ENCODE results near the gene ERLIN1.

Gene ERLIN1

DNA sequence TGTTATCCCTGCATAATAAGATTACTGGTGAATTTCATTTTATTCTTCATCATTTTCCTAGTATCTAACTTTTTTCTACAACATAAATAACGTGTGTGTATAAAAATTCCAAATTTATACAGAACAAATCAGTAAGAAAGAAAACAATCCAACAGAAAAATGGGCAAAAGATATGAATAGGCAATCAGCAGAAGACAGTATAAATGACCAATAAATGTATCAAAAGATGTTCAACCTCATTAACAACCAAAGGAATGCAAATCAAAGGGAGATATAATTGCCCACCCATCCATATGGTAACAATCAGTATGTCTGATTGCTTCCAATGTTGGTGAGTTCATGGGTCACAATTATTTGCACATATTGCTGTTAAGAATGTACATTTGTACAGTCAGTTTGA, 13.5 kb downstream of the ERLIN1 start:
- DNase-seq (ENCODE audit: low read depth in 2 of 2), result no peak

DNA sequence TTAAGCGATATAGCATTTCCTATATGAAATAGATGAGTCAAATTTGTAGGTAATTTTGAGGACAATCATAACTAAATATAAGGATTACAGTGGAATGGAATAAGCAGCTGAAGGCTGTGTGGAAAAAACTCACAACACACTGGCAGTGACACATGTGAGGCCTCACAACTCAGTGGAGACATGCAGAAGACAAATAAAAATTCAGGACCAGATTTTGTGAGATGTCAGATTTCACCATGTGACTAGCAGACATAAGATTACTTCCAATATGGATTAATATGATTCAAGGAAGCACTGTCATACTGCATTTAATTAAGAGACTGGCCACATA, 17.6 kb downstream of the ERLIN1 start:
- no peak for DNase-seq (ENCODE audit: low read depth in 2 of 2)

DNA sequence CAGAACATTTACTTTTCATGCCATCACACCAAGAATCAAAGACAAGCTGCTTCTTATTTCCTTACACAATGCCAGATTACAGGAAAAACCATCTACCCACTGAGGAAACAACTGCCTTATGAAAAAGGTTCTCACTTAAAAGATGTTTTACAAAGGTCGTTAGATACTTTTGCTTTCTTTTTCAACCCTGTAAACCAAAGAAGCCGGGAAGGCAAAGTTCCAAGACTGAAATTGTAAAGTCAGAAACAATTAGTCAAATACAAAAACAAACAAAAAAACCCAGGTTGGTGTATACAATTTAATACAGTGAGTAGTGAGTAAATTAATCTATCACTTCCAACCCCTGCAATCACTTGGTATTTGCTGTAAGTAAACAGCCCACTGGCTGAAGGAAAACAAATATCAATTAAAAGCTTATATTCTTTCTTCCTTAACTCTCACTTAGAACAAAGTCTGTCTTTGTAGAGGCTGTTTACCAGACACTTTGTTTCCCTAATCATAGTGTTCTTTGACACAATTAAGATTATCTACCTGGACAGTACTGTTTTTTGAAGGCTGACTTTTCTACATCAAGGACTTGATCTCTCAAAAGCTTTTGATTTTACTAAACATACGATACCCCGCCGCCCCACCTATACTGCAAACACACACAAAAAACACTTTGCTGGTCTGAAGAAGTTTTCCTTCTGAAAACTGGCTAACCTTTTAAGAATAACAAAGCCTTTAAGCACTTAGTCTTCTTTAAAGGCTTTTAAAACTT, 18.1 kb downstream of the ERLIN1 start:
- DNase-seq (ENCODE audit: low read depth in 2 of 2), result no peak

DNA sequence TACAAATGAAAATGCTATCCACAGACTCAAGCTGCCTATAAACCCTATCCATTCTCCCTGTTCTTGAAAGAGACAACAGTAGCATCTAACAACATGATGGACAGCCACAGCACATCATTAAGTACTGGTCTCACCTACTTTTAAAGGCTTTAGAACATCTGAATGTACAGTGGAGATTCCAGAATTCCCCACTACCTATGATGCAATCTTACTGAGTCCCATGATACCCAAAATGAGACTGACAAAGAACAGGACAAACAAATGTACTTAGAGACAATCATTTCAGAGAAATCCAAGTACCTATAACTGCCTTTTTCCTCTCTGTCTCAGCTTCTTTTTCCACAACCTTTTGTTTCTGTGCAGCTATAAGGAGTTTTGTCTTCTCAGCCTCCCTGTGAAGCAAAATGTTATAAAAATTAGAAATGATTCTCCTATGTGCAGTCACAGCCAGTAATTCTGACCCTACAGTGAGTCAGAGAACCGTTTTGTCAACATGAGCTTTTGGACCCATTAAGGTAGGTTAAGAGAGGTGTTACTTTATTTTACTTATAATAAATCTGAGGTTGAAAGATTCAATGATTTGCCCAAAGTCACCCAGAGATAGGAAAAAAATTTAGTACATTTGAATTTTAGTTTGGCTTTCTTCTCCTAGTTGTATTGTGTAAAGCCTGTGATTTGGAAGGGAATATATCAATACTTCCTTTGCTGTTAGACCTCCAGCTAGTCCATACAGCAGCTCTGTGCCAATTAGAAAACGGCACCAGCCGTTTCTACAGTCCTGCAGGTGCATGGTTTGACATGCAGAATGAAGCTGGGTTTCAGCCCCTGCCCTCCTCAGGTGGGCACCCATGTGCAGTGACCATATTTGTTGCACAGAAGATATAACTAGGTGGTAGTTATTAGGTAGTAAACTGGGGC, 21.9 kb downstream of the ERLIN1 start:
- no peak for DNase-seq (ENCODE audit: low read depth in 2 of 2)

DNA sequence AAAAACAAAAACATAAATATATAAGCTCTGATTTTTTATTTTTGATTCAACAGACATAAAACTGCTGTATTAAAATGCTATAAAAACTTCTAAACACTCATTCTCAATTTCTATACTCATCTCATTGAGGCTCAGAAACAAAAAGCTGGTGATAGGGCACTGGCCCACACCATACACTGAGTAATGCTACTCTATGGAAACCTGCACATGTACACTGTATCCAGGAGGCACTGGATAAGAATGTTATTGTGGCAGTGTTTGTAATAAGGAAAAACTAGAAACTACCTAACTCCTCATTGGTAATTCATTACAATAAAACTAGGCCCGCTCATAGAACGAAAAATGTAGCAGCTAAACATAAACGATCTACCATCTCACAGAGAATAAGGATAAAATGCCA, 23.1 kb downstream of the ERLIN1 start:
- no peak for DNase-seq (ENCODE audit: low read depth in 2 of 2)

DNA sequence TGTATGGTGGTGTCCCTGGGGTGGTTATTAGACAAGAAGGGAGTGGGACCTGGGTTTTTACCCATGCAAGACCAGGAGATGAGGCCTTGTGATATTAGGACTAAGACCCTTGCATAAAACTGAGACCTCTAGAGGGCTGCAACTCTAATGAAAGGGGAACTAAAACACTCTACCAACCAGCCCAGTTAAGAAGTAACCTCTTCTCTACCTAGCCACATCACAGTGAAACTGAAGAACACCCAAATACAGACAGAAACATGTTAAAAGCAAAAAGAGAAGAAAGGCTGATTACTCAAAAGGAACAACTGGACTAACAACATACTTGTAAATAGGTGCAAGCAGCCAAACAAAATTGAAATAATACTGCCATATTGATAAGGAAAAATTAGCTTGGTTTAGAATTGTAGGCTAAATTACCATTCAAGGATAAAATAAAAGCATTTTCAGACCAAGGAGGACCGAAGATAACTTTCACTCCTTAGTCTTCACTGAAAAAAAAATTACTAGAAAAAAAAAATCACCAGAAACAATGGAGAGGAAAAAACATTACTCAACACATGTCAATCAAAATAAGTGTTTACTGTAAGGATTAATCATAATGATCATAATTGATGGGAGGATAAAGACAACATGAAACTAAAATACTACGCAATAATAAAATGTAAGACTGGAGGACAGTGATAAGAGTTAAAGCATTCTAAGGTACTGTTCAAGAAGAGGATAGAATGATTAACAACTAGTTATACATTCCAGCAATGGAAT, 27.6 kb downstream of the ERLIN1 start:
- DNase-seq (ENCODE audit: low read depth in 2 of 2), result no peak

DNA sequence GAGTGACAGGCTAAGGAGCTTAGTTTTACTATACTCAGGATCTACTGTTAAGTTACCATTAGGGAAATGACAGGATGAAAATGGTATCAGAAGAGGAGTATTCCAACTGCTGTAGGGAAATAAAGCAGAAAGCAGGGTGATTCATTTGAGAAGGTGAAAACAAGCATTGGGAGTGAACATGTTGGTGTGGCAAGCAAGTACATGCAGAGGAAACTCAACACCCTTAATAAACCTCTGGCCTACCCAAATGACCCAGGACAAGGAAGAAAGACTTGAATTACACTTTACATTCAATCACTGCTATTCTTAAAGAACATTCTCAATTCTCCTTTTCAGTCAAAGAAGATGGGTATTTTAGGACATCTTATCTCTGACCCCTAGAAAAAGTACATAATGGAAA, 28.7 kb downstream of the ERLIN1 start:
- DNase-seq (ENCODE audit: low read depth in 2 of 2), result no peak

DNA sequence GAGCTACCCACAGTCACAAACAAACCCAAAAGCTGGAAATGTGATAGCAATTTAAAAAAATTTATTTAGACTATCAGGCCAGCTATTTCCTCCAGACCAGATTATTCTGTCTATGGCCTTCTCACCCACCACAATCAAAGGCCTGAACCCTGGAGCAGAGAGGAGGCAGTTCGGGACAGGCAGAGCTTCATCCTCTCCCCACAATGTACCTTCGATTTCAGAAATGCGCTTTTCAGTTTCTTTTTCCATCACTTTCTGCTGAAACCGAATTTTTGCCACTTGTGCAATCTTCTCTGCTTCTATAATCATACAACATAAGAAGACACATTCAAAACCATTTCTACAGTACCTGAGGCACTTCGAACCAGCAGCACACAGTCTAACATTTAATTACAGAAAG, 29.9 kb downstream of the ERLIN1 start:
- DNase-seq (ENCODE audit: low read depth in 2 of 2), result no peak

DNA sequence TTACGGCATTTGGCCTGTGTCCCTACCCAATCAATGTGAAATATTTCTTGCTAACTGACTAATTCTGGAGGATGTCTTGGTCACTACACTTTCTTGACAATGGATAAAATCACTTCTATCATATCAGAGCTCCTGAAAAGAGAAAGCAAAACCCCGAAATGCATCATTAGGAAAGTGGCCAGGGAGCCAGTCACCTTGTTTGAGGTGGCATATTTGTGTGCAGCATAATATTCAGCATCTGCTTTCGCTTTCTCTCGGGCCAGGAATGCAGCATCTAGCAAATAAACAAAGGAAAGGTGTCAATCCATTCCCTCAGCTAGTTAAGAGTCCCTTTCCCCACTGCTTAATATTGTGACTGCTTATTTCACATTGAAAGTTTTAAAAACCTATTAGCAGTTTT, 31.2 kb downstream of the ERLIN1 start:
- DNase-seq (ENCODE audit: low read depth in 2 of 2), result no peak

DNA sequence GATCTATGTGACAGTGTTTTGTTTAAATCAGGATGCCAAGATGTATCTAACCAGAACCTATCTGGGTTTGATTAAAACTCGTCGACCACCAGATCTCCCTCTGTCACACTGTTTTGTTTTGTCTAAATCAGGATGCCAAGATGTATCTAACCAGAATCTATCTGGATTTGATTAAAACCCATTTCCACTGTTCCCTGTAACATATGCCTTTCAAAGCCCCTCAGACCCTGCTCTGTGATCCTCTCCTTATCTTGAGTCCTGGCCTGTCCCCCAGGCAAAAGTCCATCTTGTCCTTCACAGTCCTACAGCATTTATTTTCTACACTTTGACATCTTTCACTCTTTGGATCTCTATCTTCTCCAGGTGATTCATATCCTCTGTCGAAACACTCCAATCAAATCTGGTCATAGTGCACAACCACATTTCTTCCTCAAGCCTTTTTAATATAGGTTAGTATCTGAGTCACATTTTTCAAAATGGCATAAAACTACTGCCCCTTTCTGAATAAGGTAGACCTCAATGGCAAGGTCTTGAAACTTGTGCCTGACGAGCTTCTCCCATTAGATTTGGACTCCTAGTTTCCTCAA, 32.5 kb downstream of the ERLIN1 start:
- no peak for DNase-seq (ENCODE audit: low read depth in 2 of 2)

DNA sequence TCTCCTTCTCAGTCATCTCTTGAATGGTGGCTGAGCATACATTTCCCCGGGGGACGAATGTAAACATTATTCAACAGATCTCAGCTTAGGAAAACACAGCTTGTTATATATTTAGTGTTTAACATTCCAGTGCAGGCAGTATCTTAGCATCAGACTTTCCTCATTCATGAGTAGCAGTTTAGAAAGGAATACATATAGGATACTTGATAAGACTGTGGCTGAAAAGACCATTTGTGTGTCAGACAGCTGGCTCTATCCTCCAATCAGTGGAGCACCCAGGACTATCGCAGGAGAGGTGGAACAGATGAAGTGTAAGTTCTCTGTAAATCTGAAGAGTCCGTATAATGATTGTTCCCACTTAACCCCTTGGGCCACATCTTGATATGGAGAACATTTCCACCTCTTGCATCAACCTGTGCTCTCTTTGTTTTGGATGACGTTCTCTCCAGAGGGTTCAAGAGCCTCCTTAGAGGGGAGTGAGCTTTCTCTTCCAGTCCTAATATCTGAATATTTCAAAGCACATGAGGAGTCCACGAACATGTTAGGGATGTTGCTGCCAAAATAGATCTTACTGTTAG, 34.0 kb downstream of the ERLIN1 start:
- DNase-seq (ENCODE audit: low read depth in 2 of 2), result no peak

DNA sequence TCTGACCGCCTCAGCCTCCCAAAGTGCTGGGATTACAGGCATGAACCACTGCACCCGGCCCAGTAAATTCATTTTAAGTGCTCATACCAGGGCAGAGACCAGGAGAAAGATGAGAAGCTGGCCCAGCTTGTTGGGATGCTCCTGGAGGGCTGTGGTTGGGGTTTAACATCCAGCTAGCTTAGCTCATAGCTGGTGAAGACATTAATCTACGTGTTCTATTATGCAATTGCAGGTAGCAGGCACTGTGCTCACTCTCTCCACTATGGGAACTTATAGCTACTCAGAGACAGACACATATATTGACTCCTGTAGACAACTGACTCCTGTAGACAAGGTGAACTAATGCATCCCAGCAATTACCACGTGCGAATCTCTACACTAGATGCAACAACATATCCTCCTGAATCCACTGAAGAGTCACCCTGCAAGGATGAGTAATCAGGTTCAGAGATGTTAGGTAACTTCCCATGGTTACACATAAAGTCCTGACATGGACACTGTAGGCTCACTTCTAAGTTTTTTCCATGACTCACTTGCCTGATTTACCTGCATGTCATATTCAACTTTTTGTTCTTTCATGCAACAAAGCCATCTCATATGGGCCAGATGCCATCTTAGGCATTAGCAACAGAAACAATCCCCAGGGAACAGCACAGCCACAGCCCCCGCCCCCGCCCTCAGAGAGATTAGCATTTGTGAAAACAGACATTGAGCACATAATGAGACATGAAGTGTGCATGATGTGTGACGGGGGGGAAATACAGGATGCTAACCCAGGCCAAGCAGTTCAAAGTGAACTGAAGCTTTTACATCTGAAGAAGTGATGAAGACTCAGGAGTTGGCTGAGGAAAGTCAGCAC, 37.2 kb downstream of the ERLIN1 start:
- DNase-seq (ENCODE audit: low read depth in 2 of 2), result no peak

DNA sequence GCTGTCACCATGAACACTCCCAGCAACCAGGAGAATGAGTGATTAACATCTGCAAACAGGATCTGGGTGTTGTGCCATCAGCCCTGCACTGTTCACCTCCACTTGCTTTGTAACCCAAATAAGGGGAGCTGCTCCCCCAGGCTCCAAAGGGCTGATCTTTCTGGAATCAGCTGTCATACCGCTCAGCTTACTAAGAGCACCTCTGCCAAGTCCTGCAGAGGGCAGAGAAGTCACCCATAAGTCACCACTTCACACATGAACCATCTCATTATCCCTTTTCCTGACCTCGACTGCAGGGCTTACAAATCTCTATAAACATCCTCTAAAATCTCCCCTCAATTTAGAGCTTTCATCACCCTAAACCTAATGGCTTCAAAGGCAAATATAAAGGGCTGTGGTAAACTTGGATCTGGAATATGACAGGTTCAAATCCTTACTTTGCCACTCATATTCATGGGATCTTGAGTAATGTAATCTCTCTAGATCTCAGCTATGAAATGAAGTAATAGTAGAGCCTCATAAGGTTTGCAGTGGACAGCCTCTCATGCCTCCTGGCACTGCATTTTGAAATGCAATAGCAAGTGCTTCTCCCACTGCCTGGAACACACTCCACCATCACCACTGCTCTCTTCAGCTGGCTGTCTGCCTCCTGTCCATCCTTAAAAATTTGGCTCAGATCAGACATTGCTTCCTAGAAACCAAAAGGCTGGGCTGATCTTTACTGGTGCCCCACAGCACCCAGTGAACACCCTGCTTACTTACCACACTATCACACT, 38.8 kb downstream of the ERLIN1 start:
- DNase-seq (ENCODE audit: low read depth in 2 of 2), result no peak

DNA sequence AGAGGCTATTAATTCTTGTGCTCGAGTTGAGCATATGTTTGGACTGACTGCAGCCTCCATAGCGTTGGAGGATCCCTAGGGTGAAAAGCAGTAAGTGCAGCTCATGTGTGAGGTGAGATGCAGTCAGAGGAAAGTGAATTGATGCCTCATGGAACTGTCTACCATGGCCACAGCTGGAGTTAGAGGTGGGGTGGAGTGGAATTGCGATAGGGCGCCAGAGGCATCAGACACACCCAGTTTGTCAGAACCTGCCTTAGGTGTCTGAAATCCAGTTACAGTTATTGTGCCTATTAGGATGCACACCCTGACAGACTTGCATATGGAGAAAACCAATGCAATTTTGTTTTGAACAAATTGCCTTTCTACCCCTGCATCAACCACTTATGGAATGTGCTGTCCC, 39.4 kb downstream of the ERLIN1 start:
- DNase-seq (ENCODE audit: low read depth in 2 of 2), result no peak

DNA sequence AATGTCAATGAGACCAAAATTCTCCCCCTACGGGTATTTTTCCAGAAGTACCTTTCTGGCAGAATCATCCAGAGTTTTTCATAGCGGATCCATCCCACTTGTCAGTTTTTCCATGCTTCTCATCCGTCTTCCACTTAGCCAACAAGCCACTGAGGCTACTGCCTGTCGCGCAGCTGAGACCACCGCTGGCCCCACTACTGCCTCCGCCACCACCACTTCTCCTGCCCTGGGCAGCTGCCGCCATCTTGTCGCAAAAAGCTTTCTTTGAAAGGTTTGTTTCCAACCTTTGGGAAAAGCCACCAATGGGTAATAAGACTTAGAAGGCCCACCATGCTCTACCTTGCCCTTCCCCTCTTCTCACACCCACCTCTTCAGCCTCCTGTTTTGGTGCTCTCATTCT, 42.1 kb downstream of the ERLIN1 start:
- no peak for DNase-seq (ENCODE audit: low read depth in 2 of 2)

DNA sequence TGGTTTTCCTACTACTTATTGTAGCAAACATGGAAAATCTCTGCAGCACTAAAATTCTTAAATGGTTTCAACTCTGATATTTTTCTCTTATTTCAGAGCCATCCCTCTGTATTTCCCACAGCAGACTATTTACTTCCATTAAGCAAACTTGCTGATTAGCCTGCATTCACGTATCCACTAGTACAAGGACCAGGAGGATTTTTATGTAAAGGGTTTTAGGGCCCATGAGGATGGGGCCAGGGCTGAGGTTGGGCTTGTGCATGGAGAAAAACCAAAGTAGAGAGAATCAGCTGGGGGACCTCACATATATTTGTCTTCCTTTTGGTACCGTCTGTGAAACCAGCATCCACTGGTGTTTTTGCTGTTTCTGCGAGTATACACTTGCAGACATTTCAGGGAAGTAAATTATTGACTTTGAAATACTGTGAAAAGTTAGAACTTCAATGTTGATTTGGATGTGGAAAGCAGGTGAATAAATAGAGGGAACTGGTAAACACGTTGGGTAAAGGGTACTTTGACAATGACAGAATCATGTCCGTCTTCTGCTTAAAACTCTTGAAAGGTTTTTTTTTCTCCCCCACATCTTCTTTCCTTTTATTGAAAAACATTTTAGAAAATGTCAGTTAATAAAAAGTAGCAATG, 44.3 kb downstream of the ERLIN1 start:
- no peak for DNase-seq (ENCODE audit: low read depth in 2 of 2)

DNA sequence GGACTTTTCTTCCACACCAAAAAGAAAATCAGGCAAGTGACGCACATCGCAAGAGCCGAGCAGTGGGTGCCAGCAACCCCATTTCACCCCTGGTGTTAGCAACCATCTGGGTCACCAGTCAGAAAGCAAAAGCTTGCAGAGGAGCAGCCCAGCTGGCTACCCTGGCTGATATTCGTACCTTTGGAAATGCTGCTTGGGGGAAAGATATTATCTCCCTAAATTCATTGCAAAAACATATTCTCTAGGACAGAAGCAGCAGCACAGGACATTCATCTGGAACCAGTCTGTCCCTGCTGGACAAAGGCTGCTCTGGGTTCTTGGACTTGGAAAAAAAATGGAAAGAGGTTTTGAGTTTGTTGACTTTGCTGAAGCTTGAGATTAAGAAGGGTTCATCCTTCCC, 45.8 kb downstream of the ERLIN1 start:
- no peak for DNase-seq (ENCODE audit: low read depth in 2 of 2)

DNA sequence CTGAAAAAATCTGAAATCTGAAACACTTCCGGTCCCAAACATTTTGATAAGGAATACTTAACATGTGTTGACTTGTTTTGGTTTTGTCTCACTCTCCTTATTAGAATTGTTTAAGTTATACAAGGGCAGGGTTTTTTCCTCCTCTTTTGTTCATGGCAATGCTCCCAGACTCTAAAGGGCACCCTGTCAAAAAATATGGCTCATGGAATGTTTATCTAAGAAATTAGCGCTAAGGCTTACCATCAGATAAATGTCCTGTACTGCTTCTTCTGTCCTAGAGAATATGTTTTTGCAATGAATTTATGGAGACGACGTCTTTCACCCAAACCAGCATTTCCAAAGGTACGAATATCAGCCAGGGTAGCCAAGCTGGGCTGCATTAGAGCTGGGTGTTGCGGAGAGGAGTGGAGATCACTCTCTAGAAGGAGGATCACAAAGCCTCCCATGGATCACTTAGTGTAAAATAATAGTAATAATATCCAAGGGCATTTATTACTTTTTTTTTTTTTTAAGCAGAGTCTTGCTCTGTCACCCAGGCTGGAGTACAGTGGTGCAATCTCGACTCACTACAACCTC, 46.8 kb downstream of the ERLIN1 start:
- no peak for DNase-seq (ENCODE audit: low read depth in 2 of 2)

DNA sequence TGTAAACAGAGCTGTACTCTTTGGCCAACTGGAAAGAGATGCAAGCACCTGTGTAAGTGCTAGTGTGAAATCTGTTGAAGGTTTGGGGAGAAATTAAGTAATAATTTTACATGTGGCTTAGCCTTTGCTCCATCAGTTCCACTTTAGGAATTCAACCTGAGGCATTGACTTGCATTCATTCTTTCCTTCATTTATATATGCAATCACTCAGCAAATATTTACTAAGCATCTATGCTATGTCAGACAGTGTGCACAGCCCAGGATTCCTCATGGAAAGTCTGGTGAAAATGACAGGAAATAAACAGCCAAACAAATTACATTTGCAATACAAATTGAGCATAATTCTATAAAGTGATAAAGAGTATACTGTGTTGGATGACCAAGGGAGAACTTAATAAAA, 50.3 kb downstream of the ERLIN1 start:
- no peak for DNase-seq (ENCODE audit: low read depth in 2 of 2)
